Measurements from ENCODE around the gene NPNT.

DNA sequence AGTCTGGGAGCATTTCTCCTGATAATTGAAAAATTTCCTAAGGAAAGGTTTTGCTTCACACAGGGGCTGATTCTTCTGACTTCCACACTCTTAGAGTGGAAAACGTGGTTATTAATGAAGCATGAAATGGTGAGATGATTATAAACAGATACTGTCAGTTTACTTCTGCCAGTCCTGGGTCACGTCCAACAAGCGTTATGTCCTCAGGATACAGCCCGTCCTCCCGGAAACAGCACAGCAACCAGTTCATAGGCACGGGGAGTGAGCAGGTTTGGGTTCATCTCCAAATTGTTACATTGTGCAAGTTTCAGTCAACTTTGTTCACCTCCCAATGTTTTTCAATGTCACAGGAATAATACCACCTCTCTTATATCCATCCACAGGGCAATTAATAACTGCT, 98.8 kb downstream of the NPNT start:
- TF ChIP-seq ZBTB21 (CRISPR knock-in tag; IDR thresholded peaks at IDR 0.05; ENCODE audit: borderline replicate concordance) (no peak), ZNF138 (CRISPR knock-in tag; conservative IDR thresholded peaks at IDR 0.05) (no peak), ZNF423 (CRISPR knock-in tag; IDR thresholded peaks at IDR 0.05) (no peak), USF2 (CRISPR knock-in tag; IDR thresholded peaks at IDR 0.05) (no peak), USF1 (CRISPR knock-in tag; IDR thresholded peaks at IDR 0.05) (no peak), ZBTB43 (CRISPR knock-in tag; IDR thresholded peaks at IDR 0.05) (no peak), SP1 (CRISPR knock-in tag; conservative IDR thresholded peaks at IDR 0.05) (no peak)
- TF ChIP-seq, protein P1, sequence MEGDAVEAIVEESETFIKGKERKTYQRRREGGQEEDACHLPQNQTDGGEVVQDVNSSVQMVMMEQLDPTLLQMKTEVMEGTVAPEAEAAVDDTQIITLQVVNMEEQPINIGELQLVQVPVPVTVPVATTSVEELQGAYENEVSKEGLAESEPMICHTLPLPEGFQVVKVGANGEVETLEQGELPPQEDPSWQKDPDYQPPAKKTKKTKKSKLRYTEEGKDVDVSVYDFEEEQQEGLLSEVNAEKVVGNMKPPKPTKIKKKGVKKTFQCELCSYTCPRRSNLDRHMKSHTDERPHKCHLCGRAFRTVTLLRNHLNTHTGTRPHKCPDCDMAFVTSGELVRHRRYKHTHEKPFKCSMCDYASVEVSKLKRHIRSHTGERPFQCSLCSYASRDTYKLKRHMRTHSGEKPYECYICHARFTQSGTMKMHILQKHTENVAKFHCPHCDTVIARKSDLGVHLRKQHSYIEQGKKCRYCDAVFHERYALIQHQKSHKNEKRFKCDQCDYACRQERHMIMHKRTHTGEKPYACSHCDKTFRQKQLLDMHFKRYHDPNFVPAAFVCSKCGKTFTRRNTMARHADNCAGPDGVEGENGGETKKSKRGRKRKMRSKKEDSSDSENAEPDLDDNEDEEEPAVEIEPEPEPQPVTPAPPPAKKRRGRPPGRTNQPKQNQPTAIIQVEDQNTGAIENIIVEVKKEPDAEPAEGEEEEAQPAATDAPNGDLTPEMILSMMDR (IDR thresholded peaks at IDR 0.05) = no peak
- TF ChIP-seq, protein P2, sequence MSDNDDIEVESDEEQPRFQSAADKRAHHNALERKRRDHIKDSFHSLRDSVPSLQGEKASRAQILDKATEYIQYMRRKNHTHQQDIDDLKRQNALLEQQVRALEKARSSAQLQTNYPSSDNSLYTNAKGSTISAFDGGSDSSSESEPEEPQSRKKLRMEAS (CRISPR knock-in tag; IDR thresholded peaks at IDR 0.05) = no peak
- TF ChIP-seq, protein P3, sequence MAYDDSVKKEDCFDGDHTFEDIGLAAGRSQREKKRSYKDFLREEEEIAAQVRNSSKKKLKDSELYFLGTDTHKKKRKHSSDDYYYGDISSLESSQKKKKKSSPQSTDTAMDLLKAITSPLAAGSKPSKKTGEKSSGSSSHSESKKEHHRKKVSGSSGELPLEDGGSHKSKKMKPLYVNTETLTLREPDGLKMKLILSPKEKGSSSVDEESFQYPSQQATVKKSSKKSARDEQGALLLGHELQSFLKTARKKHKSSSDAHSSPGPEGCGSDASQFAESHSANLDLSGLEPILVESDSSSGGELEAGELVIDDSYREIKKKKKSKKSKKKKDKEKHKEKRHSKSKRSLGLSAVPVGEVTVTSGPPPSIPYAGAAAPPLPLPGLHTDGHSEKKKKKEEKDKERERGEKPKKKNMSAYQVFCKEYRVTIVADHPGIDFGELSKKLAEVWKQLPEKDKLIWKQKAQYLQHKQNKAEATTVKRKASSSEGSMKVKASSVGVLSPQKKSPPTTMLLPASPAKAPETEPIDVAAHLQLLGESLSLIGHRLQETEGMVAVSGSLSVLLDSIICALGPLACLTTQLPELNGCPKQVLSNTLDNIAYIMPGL (CRISPR knock-in tag; IDR thresholded peaks at IDR 0.05) = no peak
- TF ChIP-seq, protein P4, sequence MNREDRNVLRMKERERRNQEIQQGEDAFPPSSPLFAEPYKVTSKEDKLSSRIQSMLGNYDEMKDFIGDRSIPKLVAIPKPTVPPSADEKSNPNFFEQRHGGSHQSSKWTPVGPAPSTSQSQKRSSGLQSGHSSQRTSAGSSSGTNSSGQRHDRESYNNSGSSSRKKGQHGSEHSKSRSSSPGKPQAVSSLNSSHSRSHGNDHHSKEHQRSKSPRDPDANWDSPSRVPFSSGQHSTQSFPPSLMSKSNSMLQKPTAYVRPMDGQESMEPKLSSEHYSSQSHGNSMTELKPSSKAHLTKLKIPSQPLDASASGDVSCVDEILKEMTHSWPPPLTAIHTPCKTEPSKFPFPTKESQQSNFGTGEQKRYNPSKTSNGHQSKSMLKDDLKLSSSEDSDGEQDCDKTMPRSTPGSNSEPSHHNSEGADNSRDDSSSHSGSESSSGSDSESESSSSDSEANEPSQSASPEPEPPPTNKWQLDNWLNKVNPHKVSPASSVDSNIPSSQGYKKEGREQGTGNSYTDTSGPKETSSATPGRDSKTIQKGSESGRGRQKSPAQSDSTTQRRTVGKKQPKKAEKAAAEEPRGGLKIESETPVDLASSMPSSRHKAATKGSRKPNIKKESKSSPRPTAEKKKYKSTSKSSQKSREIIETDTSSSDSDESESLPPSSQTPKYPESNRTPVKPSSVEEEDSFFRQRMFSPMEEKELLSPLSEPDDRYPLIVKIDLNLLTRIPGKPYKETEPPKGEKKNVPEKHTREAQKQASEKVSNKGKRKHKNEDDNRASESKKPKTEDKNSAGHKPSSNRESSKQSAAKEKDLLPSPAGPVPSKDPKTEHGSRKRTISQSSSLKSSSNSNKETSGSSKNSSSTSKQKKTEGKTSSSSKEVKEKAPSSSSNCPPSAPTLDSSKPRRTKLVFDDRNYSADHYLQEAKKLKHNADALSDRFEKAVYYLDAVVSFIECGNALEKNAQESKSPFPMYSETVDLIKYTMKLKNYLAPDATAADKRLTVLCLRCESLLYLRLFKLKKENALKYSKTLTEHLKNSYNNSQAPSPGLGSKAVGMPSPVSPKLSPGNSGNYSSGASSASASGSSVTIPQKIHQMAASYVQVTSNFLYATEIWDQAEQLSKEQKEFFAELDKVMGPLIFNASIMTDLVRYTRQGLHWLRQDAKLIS (CRISPR knock-in tag; IDR thresholded peaks at IDR 0.05; ENCODE audit: borderline replicate concordance) = no peak
